ENCODE data around the gene HID1. TPM values are rescaled to one million over a fixed set of nuclear protein-coding genes. Genes with fewer than 3 reads are reported as not detected.

Gene HID1
- total and polyA plus RNA-seq, 9 of the 15 experiments (the other 6 are each of a cell fraction or from before 2014, with no cell fraction given): 0.14 to 2.1 (median 0.54) TPM; not detected in 2

DNA sequence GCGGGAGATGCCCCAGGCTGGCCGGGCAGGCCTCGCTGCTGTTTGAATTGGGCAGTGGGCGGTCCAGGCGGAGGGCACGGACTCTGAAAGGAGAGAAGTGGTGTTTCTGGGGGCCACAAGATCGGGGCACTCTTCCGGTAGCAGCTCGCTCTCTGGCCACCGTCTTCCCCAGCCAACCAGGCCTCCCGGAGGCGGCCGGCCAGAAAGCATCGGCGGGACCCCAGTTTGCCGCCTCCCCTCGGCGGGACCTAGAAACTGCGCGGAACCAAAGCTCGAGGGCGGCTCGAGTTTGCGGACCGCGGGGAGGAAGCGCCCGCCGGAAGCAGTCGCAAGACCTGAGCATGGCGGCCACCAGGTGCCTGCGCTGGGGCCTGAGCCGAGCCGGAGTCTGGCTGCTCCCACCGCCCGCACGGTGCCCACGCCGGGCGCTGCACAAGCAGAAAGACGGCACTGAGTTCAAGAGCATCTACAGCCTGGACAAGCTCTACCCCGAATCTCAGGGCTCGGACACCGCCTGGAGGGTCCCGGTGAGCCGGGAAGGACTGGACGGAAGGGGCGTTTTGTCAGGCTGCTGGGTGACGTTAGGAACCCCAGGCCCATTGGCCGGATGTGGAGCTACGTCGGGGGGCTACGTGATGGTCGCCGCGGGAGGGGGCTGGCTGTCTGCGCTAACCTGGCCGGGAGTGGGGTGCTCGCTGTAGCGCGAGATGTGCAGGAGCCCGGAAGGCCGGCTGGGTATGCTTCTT, 40.0 kb upstream of the HID1 start, which contains the start of gene MRPL58 (continued):
- TF ChIP-seq RBM14 (IDR thresholded peaks at IDR 0.05; ENCODE audit: borderline replicate concordance, insufficient read depth, low read depth, low read length) (0 out of 2 replicates have a peak, but pooled peaks have one; percentile 43), ZNF384 (IDR thresholded peaks at IDR 0.05; ENCODE audit: low read depth, low read length) (peak; percentile 60), MEF2A (IDR thresholded peaks at IDR 0.05; ENCODE audit: control insufficient read depth, low read depth, low read length) (no peak), ZNF395 (CRISPR knock-in tag; IDR thresholded peaks at IDR 0.05) (no peak; the same call in 1 of the 2 replicates), ZNF124 (CRISPR knock-in tag; IDR thresholded peaks at IDR 0.05) (no peak), RFX1 (IDR thresholded peaks at IDR 0.05) (no peak), AFF4 (CRISPR knock-in tag; IDR thresholded peaks at IDR 0.05) (no peak; the same call in 1 of the 2 replicates), ELK1 (CRISPR knock-in tag; IDR thresholded peaks at IDR 0.05) (no peak), DDX20 (tag; IDR thresholded peaks at IDR 0.05; ENCODE audit: low read depth) (no peak), NFE2 (IDR thresholded peaks at IDR 0.05; ENCODE audit: low read depth) (0 out of 2 replicates have a peak, but pooled peaks have one; percentile 7), ETV5 (CRISPR knock-in tag; IDR thresholded peaks at IDR 0.05; ENCODE audit: low read depth) (peak; percentile 86), ZBTB9 (CRISPR knock-in tag; IDR thresholded peaks at IDR 0.05) (peak; percentile 79; the same call in 1 of the 2 replicates), POLR2AphosphoS5 (IDR thresholded peaks at IDR 0.05; ENCODE audit: control insufficient read depth, insufficient read depth, low read depth, low read length) (peak; percentile 87)
- TF ChIP-seq, protein P1, sequence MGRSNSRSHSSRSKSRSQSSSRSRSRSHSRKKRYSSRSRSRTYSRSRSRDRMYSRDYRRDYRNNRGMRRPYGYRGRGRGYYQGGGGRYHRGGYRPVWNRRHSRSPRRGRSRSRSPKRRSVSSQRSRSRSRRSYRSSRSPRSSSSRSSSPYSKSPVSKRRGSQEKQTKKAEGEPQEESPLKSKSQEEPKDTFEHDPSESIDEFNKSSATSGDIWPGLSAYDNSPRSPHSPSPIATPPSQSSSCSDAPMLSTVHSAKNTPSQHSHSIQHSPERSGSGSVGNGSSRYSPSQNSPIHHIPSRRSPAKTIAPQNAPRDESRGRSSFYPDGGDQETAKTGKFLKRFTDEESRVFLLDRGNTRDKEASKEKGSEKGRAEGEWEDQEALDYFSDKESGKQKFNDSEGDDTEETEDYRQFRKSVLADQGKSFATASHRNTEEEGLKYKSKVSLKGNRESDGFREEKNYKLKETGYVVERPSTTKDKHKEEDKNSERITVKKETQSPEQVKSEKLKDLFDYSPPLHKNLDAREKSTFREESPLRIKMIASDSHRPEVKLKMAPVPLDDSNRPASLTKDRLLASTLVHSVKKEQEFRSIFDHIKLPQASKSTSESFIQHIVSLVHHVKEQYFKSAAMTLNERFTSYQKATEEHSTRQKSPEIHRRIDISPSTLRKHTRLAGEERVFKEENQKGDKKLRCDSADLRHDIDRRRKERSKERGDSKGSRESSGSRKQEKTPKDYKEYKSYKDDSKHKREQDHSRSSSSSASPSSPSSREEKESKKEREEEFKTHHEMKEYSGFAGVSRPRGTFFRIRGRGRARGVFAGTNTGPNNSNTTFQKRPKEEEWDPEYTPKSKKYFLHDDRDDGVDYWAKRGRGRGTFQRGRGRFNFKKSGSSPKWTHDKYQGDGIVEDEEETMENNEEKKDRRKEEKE (IDR thresholded peaks at IDR 0.05; ENCODE audit: borderline replicate concordance in 1 of 2, control insufficient read depth in 1 of 2, low read depth in 2 of 2, low read length in 1 of 2): peak in 1 of 2 experiments; percentile 92; a peak in 1 of 4 replicates
